Bronchial epithelial cell (primary cell): ENCODE measurements around the gene ISOC1. TPM values are rescaled to one million over a fixed set of nuclear protein-coding genes. Genes with fewer than 3 reads are reported as not detected.

ENCODE experiments used
- DNase-seq: peaks from one replicate; pipeline ENCODE4 v3.0.0-alpha.2; 2010; ENCODE audit warnings: low read depth
- FAIRE-seq: peaks from 2 replicates; lab custom pipeline; 2011; peaks lifted over from hg19 to GRCh38; lab: Jason Lieb, UNC
- H3K27me3 ChIP-seq: 2 replicates; pipeline ENCODE4 v1.5.1; 2011; ENCODE audit warnings: low read length; ENCODE audit not compliant: control insufficient read depth, insufficient read depth
- H3K36me3 ChIP-seq: 2 replicates; pipeline ENCODE4 v1.5.1; 2011; ENCODE audit warnings: low read length; ENCODE audit not compliant: control insufficient read depth, insufficient read depth
- H3K4me3 ChIP-seq: 2 replicates; pipeline ENCODE4 v1.5.1; 2011; ENCODE audit warnings: mild to moderate bottlenecking, low read depth, low read length, control low read depth
- CTCF ChIP-seq: IDR thresholded peaks from 2 replicates; pipeline ENCODE4 v1.5.1; 2011; ENCODE audit warnings: mild to moderate bottlenecking, moderate library complexity, low read length, control low read depth, inconsistent platforms; ENCODE audit not compliant: insufficient read depth, severe bottlenecking
- total RNA-seq: library from RNA; depleted of rRNA; stranded (reverse); fragments of >200 nt; gene quantifications from 2 replicates; pipeline ENCODE4 v1.2.1, GENCODE V29; 2014

The ISOC1 gene
- total RNA-seq, 1 donor from 2014 or later = 16.1 TPM

- FAIRE-seq (no peak), DNase-seq (no peak)
- no peak for TF ChIP-seq CTCF
- no peaks in the 10 kb centered on the region for H3K36me3 ChIP-seq
- no peak overlapping the region for H3K4me3 ChIP-seq
- H3K27me3 ChIP-seq = no peaks in the 10 kb centered on the region
Measured at GRCh38 chr5:129069292-129069691, 25.3 kb upstream of the ISOC1 start.

DNA sequence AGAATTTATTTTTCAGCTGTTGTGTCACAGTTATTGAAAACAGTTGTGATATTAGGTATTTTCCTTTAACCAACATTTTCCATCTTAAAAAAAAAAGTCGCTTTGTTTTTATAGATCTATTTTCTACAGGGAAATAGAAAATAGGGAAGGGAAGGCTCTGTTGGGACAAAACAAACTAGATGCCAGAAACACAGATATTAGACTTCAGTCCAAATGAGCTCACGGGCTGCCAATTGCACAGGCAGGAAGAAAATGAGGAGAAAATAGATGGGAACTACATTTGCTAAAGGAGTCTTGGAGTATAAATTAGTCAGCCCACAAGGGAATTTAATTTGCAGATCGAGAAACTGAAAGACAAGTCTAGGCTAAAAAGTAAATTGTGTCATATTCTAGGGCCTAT lies 21.4 kb upstream of the ISOC1 start:
- Histone ChIP-seq H3K27me3 (no peaks in the 10 kb centered on the region), H3K36me3 (no peaks in the 10 kb centered on the region), H3K4me3 (no peak overlapping the region)
- DNase-seq = no peak
- FAIRE-seq = no peak
- no peak for TF ChIP-seq CTCF

DNA sequence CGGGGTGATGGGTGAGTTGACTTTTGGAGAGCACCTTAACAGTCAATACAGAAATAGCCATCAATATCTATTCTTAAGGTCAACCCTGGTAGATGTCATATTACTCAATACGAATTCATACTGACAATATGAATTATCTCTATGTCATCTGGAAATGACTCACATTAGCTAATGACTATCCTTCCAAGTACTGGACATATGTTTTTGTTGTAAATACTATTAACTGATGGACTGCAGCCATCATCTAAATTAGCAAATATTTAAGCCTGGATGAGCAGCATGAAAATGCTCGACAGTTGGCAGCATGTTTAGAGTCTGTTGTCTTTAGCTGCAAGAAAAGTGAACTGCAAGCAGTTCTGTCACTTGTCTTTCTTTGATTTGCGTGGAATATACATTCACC lies 19.6 kb upstream of the ISOC1 start:
- peak; percentile 33 for DNase-seq
- H3K36me3 ChIP-seq = no peaks in the 10 kb centered on the region
- no peaks in the 10 kb centered on the region for H3K27me3 ChIP-seq
- no peak for TF ChIP-seq CTCF
- no peak for FAIRE-seq
- no peak overlapping the region for H3K4me3 ChIP-seq

DNA sequence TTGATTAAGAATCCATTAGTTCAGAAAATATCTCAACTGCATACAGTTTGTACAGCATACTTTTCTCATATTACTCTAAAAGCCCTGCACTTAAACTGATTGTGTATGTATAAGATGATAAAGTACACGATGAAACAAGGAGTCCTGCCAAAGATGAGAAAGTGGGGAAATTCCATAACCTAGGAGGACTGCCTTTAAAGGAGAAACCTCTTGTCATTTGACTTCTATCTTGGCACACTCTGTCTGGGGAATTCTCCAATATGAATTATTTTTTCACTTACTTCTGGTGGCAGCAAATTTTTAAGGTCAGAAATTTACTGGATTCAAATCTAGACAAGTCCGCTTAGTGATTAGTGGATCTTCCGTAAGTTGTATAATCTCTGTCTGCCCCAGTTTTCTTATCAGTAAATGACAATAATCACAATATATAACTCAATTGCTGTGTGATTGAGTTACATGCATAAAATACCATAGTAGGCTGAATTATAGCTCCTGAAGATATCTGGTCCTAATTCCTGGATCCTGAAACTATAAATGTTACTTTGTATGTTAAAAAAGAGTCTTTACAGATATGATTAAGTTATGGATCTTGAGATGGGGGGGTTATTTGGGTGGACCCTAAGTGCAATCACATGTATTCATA lies 17.0 kb upstream of the ISOC1 start:
- no peak overlapping the region for H3K4me3 ChIP-seq
- no peaks in the 10 kb centered on the region for H3K36me3 ChIP-seq
- no peaks in the 10 kb centered on the region for H3K27me3 ChIP-seq
- no peak for TF ChIP-seq CTCF
- FAIRE-seq (no peak), DNase-seq (no peak)

DNA sequence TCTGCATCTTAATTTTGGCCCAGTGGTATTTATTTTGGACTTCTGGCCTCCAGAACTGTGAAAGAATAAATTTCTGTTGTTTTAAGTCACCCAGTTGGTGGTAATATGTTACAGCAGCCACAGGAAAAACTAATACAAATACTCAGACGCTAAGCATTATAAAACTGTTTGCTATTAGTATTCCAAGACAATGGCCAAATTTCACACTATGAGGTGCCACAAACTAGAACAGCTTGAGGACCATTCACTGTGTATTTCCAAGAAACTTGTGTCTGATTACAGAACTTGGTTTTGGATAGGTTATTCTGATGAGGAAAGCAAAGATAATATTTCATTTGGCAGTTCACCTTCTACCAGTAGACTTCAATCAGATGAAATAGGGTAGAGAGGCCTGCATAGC lies 16.3 kb upstream of the ISOC1 start:
- no peak for TF ChIP-seq CTCF
- no peaks in the 10 kb centered on the region for H3K27me3 ChIP-seq
- FAIRE-seq = no peak
- no peaks in the 10 kb centered on the region for H3K36me3 ChIP-seq
- H3K4me3 ChIP-seq = no peak overlapping the region
- DNase-seq = no peak

GRCh38 chr5:129078660-129079059 lies 15.9 kb upstream of the ISOC1 start:
- no peak for DNase-seq
- Histone ChIP-seq H3K27me3 (no peaks in the 10 kb centered on the region), H3K4me3 (no peak overlapping the region), H3K36me3 (no peaks in the 10 kb centered on the region)
- no peak for FAIRE-seq
- no peak for TF ChIP-seq CTCF
